HCT116 (cell line): Measurements from ENCODE around the gene NEK8. TPM values are rescaled to one million over a fixed set of nuclear protein-coding genes. Genes with fewer than 3 reads are reported as not detected.

ENCODE experiments used
- ATAC-seq: fragments of 200-7000 bp; cut with Tn5 transposase; 2 replicates; pipeline ENCODE4 v1.9.1; 2020; ENCODE audit warnings: mild to moderate bottlenecking, moderate library complexity
- BruUV-seq: library from RNA; stranded (reverse); fragments of 400-500 nt; replicated peaks from 2 replicates; lab custom pipeline; 2021; lab: Mats Ljungman, UMichigan
- CTCF ChIA-PET: fragments of 300-600 bp; sonication (Branson Sonifier 250); formaldehyde crosslinking; loops from one replicate; lab custom pipeline; 2021; ENCODE audit warnings: antibody characterized with exemption; lab: Charles Lee
- POLR2A ChIA-PET: fragments of 300-600, 350-600 bp; sonication (Branson Sonifier 250); formaldehyde crosslinking; loops from one replicate; lab custom pipeline; 2021; ENCODE audit warnings: antibody characterized with exemption; lab: Charles Lee
- RAD21 ChIA-PET, 2 experiments: fragments of 300-600 bp; sonication (Branson Sonifier 250); formaldehyde crosslinking; loops; one replicate each; lab custom pipeline; 2023; ENCODE audit warnings: low total read pairs in 2 of 2; ENCODE audit not compliant: uncharacterized antibody in 2 of 2, unreplicated experiment in 2 of 2, low non-redundant PET in 1 of 2; lab: Charles Lee
- DNase-seq: peaks from one replicate; pipeline ENCODE4 v3.0.0-alpha.2; 2010; ENCODE audit warnings: low read depth, low spot score
- H2AFZ ChIP-seq: fragments of 200-600 bp; shearing (Covaris generic), sonication (generic); 2 replicates; pipeline ENCODE4 v1.6.1; 2017; ENCODE audit warnings: low read depth, mixed run types, mixed read lengths, antibody characterized with exemption, low read length; ENCODE audit not compliant: poor library complexity, severe bottlenecking
- H3K27ac ChIP-seq: 2 replicates; pipeline ENCODE4 v1.5.1; 2012; ENCODE audit warnings: low read depth, low read length
- H3K27me3 ChIP-seq: fragments of 200-600 bp; sonication (generic); 2 replicates; pipeline ENCODE4 v1.6.1; 2016; ENCODE audit warnings: mixed run types, low read length, mixed read lengths; ENCODE audit not compliant: insufficient read depth
- H3K36me3 ChIP-seq, 2 experiments: fragments of 200-500 bp in 1 of 2; fragments of 200-600 bp in 1 of 2; sonication (Bioruptor generic) in 1 of 2; sonication (generic) in 1 of 2; 2 replicates each; pipeline versions ENCODE4 v1.5.1 to v1.6.1; 2014 to 2016; ENCODE audit warnings: low read length in 2 of 2, inconsistent platforms in 1 of 2, mixed read lengths in 1 of 2, mixed run types in 1 of 2; ENCODE audit not compliant: insufficient read depth in 2 of 2, control insufficient read depth in 1 of 2
- H3K4me1 ChIP-seq, 2 experiments: fragments of 200-600 bp in 1 of 2; sonication (generic) in 1 of 2; 2 replicates each; pipeline versions ENCODE4 v1.5.1 to v1.6.1; 2012 to 2017; ENCODE audit warnings: low read length in 2 of 2, inconsistent platforms in 1 of 2, mild to moderate bottlenecking in 1 of 2, mixed read lengths in 1 of 2, mixed run types in 1 of 2, moderate library complexity in 1 of 2; ENCODE audit not compliant: insufficient read depth in 2 of 2, control insufficient read depth in 1 of 2
- H3K4me2 ChIP-seq: fragments of 200-600 bp; sonication (generic); 2 replicates; pipeline ENCODE4 v1.6.1; 2017; ENCODE audit warnings: mixed run types, low read length, mixed read lengths
- H3K4me3 ChIP-seq, 2 experiments: fragments of 200-600 bp in 1 of 2; sonication (generic) in 1 of 2; replicated peaks in 1 of 2; 2 replicates each; pipeline ENCODE4 v1.5.1; 2011 to 2016; ENCODE audit warnings: low read length in 2 of 2, control low read depth in 1 of 2, low read depth in 1 of 2, mild to moderate bottlenecking in 1 of 2, mixed read lengths in 1 of 2, mixed run types in 1 of 2
- H3K79me2 ChIP-seq: fragments of 200-600 bp; sonication (generic); 2 replicates; pipeline ENCODE4 v1.6.1; 2017; ENCODE audit warnings: mild to moderate bottlenecking, mixed run types, low read length, moderate library complexity, mixed read lengths; ENCODE audit not compliant: insufficient read depth
- H3K9ac ChIP-seq: fragments of 200-600 bp; sonication (generic); 2 replicates; pipeline ENCODE4 v1.6.1; 2016; ENCODE audit warnings: low read length, mixed read lengths
- H3K9me2 ChIP-seq: fragments of 200-600 bp; sonication (generic), shearing (Covaris generic); 2 replicates; pipeline ENCODE4 v1.6.1; 2017; ENCODE audit warnings: mixed run types, mild to moderate bottlenecking, moderate library complexity; ENCODE audit not compliant: insufficient read depth
- H3K9me3 ChIP-seq, 2 experiments: fragments of 200-500 bp in 1 of 2; fragments of 200-600 bp in 1 of 2; sonication (Bioruptor generic) in 1 of 2; sonication (generic) in 1 of 2; 2 replicates each; pipeline ENCODE4 v1.6.1; 2014 to 2017; ENCODE audit warnings: low read length in 2 of 2, mixed read lengths in 2 of 2, inconsistent platforms in 1 of 2, low read depth in 1 of 2, mild to moderate bottlenecking in 1 of 2, mixed run types in 1 of 2, moderate library complexity in 1 of 2; ENCODE audit not compliant: control insufficient read depth in 1 of 2, insufficient read depth in 1 of 2
- H4K20me1 ChIP-seq: fragments of 200-600 bp; sonication (generic), shearing (Covaris generic); 2 replicates; pipeline ENCODE4 v1.6.1; 2017; ENCODE audit warnings: mixed run types, mild to moderate bottlenecking, moderate library complexity; ENCODE audit not compliant: insufficient read depth
- ELF1 ChIP-seq: IDR thresholded peaks from 2 replicates; pipeline ENCODE4 v1.6.1; 2012; ENCODE audit warnings: low read depth, borderline replicate concordance
- EZH2phosphoT487 ChIP-seq: fragments of 200-600 bp; IDR thresholded peaks from 2 replicates; pipeline ENCODE4 v1.6.1; 2018; ENCODE audit warnings: antibody characterized with exemption, borderline replicate concordance
- FOSL1 ChIP-seq: IDR thresholded peaks from 2 replicates; pipeline ENCODE4 v1.6.1; 2012; ENCODE audit warnings: low read depth
- RAD21 ChIP-seq: IDR thresholded peaks from 2 replicates; pipeline ENCODE4 v1.6.1; 2012; ENCODE audit warnings: low read depth, mild to moderate bottlenecking
- REST ChIP-seq: IDR thresholded peaks from 2 replicates; pipeline ENCODE4 v1.6.1; 2012; ENCODE audit warnings: low read depth
- SIN3A ChIP-seq: IDR thresholded peaks from 2 replicates; pipeline ENCODE4 v1.6.1; 2012; ENCODE audit warnings: low read depth
- intact Hi-C: fragments of 100-400 bp; cut with micrococcal nuclease; formaldehyde crosslinking; loops from 2 replicates; pipeline ENCODE4 v1.10.0; 2022
- total RNA-seq: library from RNA; stranded (reverse); gene quantifications from one replicate; pipeline ENCODE4 v1.2.1, GENCODE V29; 2021; ENCODE audit not compliant: unreplicated experiment

Gene NEK8
- total RNA-seq, 1 experiment from 2014 or later, result 7.0 TPM

GRCh38 chr17:28747801-28748750, 19.5 kb downstream of the NEK8 start:
- POLR2A ChIA-PET, result interaction anchor here (0.9 to 11.6 kb wide), 4 partner anchors 13 to 28 kb away, joined by 3 to 149 read pairs (median 4); partner anchors contain the start of genes NEK8, RPL23A and TLCD1
- no peak for ATAC-seq
- Histone ChIP-seq H3K4me3 (no peak overlapping the region), H4K20me1 (peaks cover 32% of the 10 kb centered on the region; the same call in 1 of the 2 replicates), H3K36me3 (peaks cover 32 to 58% of the 10 kb centered on the region in 2 experiments), H3K79me2 (peaks cover 62% of the 10 kb centered on the region), H3K27me3 (no peaks in the 10 kb centered on the region), H3K9me2 (no peaks in the 10 kb centered on the region), H3K9me3 (no peaks in the 10 kb centered on the region), H3K4me2 (no peak overlapping the region), H3K9ac (no peak overlapping the region), H3K4me1 (peaks cover 22 to 52% of the 10 kb centered on the region in 2 experiments), H2AFZ (no peak overlapping the region), H3K27ac (peak overlapping the region; percentile 98)
- CTCF ChIA-PET, result interaction anchor here (3.8 to 13.6 kb wide), 2 partner anchors 14 to 21 kb away, joined by 41 to 207 read pairs; partner anchors contain the start of genes NEK8 and TLCD1
- RAD21 ChIA-PET, result no interaction called here
- no TSS peak for BruUV-seq
- no peak for TF ChIP-seq REST
- TF ChIP-seq FOSL1, result no peak
- TF ChIP-seq SIN3A, result no peak
- TF ChIP-seq ELF1, result no peak
- no peak for TF ChIP-seq EZH2phosphoT487
- TF ChIP-seq RAD21, result no peak
- no peak for DNase-seq
- intact Hi-C loops, result no loop called here
